OCI-M2 (cell line): Measurements from ENCODE around the gene SECTM1.
"Not testable (repeated sequence)": the region's sequence is repeated elsewhere in the genome, so short reads cannot be mapped to it uniquely, and the experiment has no call there.

Experiments used
- DNase-seq: peaks from one replicate; lab custom pipeline; 2025; ENCODE audit not compliant: unreplicated experiment; lab: John Stamatoyannopoulos, UW

SECTM1 gene

DNA sequence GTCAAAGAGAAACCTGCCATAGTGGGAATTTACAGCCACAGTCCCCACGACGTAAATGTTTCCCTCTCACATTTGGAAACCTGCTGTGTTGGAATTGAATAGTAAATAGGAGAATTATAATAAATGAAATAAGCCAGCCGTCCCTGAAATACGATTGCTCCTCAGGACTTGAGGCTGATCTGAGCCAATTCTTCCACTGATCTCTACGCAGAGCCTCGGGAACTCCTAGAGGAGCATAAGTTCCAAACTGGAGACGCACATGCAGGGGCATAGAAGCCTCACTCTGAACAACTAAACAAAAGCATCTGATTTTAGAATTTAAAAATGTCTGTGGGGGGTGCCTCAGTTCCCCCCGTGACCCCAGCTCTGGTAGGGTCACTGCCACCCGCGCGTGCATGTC is 15.3 kb upstream of the SECTM1 start:
- DNase-seq = no peak

DNA sequence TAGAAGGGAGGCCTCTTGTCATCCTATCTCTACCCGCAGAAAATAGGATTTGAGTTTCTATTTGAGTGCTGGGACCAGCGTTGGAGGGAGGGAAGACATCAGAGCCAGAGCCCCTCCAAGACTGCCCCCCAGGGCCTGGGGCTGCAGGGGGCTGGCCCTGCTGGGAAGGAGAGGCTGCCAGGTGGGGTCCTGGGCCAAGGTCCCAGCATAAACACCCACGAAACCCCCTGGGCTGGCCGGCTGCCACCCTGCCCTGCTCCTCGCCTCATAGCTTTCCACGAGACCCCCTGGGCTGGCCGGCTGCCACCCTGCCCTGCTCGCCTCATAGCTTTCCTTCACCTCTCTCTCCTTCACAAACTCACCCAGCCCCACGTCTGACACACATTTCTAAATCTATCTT is 14.9 kb upstream of the SECTM1 start:
- no peak for DNase-seq

DNA sequence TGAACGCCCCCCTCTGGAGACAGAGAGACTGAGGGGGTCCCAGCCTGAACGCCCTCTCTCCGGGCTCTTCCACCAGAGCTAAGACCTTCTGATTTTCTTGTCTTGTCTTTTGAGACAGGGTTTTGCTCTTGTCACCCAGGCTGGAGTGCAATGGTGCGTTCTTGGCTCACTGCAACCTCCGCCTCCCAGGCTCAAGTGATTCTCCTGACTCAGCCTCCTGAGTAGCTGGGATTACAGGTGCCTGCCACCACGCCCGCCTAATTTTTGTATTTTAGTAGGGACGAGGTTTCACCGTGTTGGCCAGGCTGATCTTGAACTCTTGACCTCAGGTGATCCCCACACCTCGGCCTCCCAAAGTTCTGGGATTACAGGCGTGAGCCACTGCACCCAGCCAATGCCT is 14.4 kb upstream of the SECTM1 start:
- not testable (repeated sequence) for DNase-seq

GRCh38 chr17:82346342-82347300 is 13.1 kb upstream of the SECTM1 start:
- no peak for DNase-seq

GRCh38 chr17:82345151-82345976 is 11.8 kb upstream of the SECTM1 start:
- DNase-seq = peak; percentile 45

DNA sequence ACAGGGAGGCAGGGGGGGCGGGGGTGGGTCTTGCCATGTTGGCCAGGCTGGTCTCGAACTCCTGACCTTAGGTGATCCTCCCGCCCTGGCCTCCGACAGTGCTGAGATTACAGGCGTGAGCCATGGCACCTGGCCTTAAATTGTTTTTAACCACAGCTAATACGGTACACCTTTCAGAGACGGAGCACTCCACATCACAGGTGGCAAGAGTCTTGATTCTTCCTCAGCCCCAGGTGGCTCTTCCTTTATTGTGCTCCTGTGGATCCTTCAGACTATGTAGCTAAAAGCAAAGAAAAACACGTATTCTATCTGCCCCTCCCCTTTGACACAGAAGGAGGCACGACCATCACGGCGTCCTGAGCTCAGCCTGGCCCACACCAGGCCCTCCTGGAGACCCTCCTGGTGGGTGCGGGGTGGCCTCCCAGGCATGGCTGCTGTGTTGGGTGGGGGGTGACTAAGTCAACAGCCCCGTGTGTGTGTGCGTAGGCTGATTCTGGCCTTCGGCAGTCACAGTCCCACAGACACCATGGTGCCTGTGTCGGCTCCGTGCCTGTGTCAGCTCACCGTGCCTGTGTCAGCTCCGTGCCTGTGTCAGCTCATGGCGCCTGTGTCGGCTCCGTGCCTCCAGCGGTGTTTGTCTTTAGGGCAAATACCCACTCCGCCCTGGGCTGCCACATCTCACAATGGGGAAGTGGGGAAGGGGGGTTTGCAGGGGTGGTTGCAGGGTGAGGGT is 10.8 kb upstream of the SECTM1 start:
- DNase-seq = no peak

DNA sequence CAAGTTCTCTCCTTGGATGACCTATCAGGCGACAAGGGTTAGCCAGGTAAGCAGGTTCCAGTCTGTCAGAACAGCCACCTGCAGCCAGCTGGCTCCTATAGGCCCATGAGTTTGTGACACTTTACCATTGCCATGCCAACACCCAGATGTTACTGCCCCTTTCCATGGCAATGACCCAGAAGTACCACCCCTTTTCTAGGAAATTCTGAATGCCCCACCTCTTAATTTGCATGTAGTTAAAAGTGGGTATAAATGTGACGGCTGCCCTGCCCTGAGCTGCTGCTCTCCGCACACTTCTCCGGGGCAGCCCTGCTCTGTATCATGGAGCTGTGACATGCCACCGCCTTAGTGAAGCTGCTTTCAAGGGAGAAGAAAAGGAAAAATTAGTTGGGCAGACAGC is 10.0 kb upstream of the SECTM1 start:
- DNase-seq = no peak

GRCh38 chr17:82342361-82343079 is 9.0 kb upstream of the SECTM1 start:
- DNase-seq = no peak

DNA sequence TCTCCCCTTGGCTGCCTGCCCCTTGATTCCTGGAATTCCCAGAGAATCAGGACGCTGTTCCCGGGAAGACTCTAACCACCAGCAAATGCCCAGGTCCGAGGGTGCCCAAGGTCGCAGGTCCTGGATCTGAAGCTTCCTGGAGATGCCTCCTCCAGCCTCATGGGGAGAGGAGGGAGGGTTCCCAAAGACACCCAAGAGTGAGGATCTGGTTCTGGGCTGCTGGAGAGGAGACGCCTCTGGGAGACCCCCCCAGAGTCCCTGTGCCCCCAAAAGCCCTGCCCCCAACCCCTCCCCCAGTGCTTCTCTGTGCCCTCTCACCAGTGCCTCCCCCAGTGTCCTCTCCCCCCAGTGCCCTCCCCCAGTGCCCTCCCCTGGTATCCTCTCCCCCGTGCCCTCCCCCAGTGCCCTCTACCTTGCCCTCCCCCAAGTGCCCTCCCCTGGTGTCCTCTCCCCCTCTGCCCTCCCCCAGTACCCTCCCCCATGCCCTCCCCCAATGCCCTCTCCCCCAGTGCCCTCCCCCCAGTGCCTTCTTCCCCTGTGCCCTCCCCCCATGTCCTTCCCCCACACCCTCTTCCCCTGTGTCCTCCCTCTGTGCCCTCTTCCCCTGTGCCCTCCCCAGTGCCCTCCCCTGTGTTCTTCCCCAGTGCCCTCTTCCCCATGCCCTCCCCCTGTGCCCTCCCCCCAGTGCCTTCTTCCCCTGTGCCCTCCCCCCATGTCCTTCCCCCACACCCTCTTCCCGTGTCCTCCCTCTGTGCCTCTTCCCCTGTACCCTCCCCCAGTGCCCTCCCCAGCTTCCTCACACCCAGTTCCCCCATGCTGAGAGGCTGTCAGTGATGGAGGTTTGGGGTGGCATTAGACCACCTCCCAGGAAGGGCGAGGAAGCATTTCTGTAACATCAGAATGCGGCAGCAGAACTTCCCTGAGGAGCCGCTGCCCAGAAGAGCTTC is 6.3 kb upstream of the SECTM1 start:
- DNase-seq = no peak

DNA sequence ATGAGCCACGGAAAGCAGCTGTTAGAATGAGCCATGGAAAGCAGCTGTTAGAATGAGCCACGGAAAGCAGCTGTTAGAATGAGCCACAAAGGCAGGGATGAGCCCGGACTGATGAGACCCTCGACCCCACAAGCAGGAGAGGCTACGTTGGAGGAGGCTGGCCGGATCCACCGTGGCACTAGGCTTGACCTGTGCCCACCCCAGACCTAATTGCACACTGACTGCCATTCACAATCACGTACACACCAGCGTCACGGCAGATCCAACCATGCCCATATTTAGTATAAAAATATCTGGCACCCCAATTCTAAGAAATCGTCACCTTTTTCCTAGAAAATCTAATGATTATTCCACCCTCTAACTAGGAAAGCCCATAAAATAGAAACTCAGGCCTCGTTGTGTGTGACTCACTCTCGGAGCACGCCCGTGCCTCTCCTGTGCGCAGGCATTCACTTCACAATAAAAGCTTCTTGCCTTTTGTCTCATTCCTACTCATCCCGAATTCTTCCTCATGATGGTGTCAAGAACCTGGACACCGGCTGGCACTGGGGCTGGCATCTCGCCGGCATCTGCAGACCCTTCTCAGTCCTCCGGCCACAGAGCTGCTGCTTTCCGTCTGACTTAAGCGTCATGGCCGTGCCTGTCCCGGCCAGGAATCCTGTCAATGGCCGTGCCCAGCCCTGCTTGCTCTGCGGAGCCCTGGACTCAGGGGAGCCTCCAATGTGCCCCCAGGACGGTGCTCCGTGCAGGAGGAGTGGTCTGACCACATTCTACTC is 5.5 kb upstream of the SECTM1 start:
- no peak for DNase-seq

- DNase-seq = no peak
These were observed 1.2 kb upstream of the SECTM1 start for GRCh38 chr17:82334622-82335394.

DNA sequence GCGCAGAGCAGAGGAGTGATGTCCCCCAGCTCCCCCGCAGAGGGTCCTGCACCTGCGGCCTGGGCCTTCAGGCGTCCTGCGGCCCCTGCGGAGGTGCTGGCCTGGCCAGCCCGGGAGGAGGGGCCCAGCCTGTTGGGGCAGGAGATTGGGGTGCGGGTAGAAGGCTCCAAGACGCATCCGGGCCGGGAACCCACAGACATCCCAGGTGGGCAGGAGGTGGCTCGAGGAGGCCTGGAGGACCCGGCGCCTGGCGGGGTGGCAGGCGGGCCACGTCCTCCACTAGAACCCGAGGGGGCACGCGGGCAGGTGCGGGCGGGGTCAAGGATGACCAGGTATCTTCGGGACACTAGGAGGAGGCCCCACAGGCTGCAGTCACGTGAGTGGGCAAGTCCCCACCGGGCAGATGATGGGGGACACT is 647 bp upstream of the SECTM1 start:
- no peak for DNase-seq

DNA sequence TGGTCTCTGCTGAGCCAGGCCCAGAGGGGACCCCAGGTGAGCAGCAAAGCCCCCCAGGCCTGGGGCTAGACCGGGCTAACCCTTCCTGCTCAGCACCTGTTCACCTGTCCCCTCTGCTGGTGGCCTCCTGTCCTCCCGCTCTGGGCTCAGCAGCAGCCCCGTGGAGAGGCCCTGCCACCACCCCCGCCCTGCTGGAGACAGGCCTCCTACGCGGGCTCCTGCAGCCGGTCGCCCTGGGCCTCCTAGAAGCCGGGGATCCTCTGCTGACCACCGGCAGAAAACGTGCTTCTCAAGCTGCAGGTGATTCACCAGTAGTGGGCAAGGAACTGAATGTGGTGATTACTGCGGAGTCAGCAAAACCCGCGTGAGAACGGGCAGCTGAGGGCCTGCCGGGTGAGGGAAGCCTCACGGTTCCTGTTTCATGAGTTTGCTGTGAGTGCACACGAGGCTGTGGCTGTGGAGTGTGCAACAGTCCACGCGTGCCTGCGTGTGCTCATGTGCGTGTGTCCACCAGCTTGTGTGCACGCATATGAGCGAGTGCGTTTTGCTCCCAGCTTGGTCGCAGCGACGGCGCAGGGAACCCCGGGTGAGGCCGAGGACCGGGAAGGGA is 792 bp downstream of the SECTM1 start:
- DNase-seq = no peak

DNA sequence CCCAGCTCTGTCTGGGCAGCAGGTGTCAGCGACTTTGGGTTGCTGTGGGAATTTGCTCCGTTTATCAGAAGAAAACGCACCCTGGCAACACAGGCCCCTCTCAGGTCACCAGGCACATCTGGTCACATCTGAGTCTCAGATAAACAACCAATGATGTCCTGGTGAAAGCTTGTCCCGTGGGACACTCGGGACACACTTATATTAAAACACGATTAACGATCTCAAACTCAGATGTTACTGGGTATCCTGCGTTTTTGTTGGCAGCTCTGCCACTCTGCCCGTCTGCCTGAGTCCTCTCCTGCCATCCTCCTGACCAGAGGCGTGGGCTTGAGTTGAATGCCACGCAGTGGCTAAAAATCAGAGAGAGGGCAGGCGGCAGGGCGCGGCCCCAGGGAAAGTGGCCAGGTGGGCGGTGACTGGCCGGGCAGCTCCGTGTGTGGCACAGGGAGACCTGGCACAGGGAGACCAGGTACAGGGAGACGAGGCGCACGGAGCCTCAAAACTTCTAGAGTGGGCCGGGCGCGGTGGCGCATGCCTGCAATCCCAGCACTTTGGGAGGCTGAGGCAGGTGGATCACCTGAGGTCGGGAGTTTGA is 2.1 kb downstream of the SECTM1 start:
- DNase-seq = no peak

- no peak for DNase-seq
These were observed 3.0 kb downstream of the SECTM1 start for GRCh38 chr17:82330322-82331239.

DNA sequence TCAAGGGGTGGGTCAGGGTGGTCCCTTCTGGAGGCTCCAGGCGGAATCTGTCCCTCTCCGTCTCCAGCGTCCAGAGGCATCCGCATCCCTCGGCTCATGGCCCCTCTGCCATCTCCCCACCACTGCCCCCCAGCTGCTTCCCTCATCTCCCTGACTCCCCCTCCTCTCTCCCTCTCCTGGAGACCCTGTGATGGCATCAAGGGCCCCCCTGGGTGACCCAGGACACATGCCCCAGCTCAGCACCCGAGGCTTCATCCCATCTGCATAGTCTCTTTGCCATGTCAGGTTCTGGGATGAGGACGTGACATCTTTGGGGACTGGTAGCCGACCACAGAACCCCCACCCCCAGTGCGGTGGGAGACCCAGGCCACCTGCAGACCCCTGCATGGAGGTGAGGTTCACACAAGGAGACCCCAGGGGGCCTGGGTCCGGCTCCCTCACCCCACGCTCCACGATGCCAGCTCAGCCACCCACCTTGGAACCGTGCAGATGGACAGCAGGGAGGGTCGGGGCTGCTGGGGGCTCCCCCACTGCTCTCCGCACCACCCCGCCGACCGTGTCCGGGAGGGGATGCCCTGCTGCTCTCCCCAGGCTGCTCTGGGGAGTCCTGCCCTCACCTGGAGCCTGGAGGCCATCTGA is 3.8 kb downstream of the SECTM1 start:
- DNase-seq = no peak
